ENCODE data around the gene PITPNC1. TPM values are rescaled to one million over a fixed set of nuclear protein-coding genes. Genes with fewer than 3 reads are reported as not detected.

Gene PITPNC1
- total RNA-seq, 1 experiment from 2014 or later: 37.5 TPM

- no peak overlapping the region for H4K8ac ChIP-seq (replicated peaks; ENCODE audit: insufficient read length, low read depth, low read length)
- no peaks in the 10 kb centered on the region for H3K9me3 ChIP-seq (ENCODE audit: control insufficient read depth, low read depth, low read length)
- H3K27me3 ChIP-seq (ENCODE audit: insufficient read depth, low read length): no peaks in the 10 kb centered on the region
- H3K23ac ChIP-seq (ENCODE audit: insufficient read length, low read depth, low read length): no peak overlapping the region
- no peak overlapping the region for H2BK20ac ChIP-seq (ENCODE audit: low read depth, low read length, poor library complexity, severe bottlenecking)
- H2AFZ ChIP-seq (ENCODE audit: low read length): no peak overlapping the region
- TF ChIP-seq, protein P1, sequence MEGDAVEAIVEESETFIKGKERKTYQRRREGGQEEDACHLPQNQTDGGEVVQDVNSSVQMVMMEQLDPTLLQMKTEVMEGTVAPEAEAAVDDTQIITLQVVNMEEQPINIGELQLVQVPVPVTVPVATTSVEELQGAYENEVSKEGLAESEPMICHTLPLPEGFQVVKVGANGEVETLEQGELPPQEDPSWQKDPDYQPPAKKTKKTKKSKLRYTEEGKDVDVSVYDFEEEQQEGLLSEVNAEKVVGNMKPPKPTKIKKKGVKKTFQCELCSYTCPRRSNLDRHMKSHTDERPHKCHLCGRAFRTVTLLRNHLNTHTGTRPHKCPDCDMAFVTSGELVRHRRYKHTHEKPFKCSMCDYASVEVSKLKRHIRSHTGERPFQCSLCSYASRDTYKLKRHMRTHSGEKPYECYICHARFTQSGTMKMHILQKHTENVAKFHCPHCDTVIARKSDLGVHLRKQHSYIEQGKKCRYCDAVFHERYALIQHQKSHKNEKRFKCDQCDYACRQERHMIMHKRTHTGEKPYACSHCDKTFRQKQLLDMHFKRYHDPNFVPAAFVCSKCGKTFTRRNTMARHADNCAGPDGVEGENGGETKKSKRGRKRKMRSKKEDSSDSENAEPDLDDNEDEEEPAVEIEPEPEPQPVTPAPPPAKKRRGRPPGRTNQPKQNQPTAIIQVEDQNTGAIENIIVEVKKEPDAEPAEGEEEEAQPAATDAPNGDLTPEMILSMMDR (conservative IDR thresholded peaks at IDR 0.05): no peak
- no peak overlapping the region for H2BK12ac ChIP-seq (ENCODE audit: insufficient read length, low read depth, low read length)
- no peak overlapping the region for H3K14ac ChIP-seq (ENCODE audit: insufficient read depth, low read length)
- no peak overlapping the region for H4K5ac ChIP-seq (ENCODE audit: insufficient read length, low read depth, low read length)
- no peak overlapping the region for H4K91ac ChIP-seq (ENCODE audit: insufficient read length, low read depth, low read length)
- H3K27me3 Mint-ChIP-seq (ENCODE audit: low read depth): no peaks in the 10 kb centered on the region
- H3K56ac ChIP-seq (ENCODE audit: insufficient read length, low read depth, low read length): no peak overlapping the region
- H3K27ac ChIP-seq (ENCODE audit: insufficient read length, low read depth, low read length): no peak overlapping the region
- H3K27ac Mint-ChIP-seq: peak overlapping the region in 2 of 3 experiments; percentile 46 to 58; a peak in 4 of 7 replicates
- H2AK5ac ChIP-seq (ENCODE audit: insufficient read length, low read length): no peak overlapping the region
- no peak overlapping the region for H2BK120ac ChIP-seq (ENCODE audit: low read depth, low read length, poor library complexity, severe bottlenecking)
- no CpG with 5 or more reads among the region's 10 CpGs for WGBS (ENCODE audit: extremely low coverage, insufficient read length, low lambda C conversion rate)
- H3K4me2 ChIP-seq (ENCODE audit: insufficient read depth, insufficient read length, low read length): no peak overlapping the region
- H3K23me2 ChIP-seq (ENCODE audit: insufficient read length, low read depth, low read length, poor library complexity, severe bottlenecking): no peaks in the 10 kb centered on the region
- no peak overlapping the region for H3T11ph ChIP-seq (ENCODE audit: low read length)
- no peak overlapping the region for H2BK15ac ChIP-seq (ENCODE audit: low read depth, low read length)
- H3K79me1 ChIP-seq (ENCODE audit: insufficient read depth, low read depth, low read length, poor library complexity, severe bottlenecking): no peaks in the 10 kb centered on the region
- no peaks in the 10 kb centered on the region for H4K20me1 ChIP-seq (ENCODE audit: control insufficient read depth, insufficient read depth, insufficient read length)
- H3K4me1 Mint-ChIP-seq: peaks cover 11 to 13% of the 10 kb centered on the region in 2 experiments
- no peak overlapping the region for H3K4me3 Mint-ChIP-seq
- H3K9ac ChIP-seq (ENCODE audit: extremely low read depth, insufficient read length, low read length): no peak overlapping the region
- no peak overlapping the region for H2BK5ac ChIP-seq (ENCODE audit: insufficient read length, low read length)
- H3K79me2 ChIP-seq (ENCODE audit: insufficient read depth, low read length): no peaks in the 10 kb centered on the region
- H3K18ac ChIP-seq (ENCODE audit: insufficient read length, low read depth, low read length): no peak overlapping the region
- H3K36me3 Mint-ChIP-seq (ENCODE audit: insufficient read depth in 1 of 3, low read depth in 3 of 3): no peaks in the 10 kb centered on the region; a peak in 1 of 7 replicates
- no peak for DNase-seq
- H3K4ac ChIP-seq (ENCODE audit: low read depth, low read length): no peak overlapping the region
- H3K9me3 Mint-ChIP-seq: no peaks in the 10 kb centered on the region
- H3K4me1 ChIP-seq (ENCODE audit: insufficient read depth, low read length): no peaks in the 10 kb centered on the region
Measured at GRCh38 chr17:67606471-67606870, 229.4 kb downstream of the PITPNC1 start.

All from H9 (cell line).